Loucy (cell line): Measurements from ENCODE around the gene SNRNP48.

Source experiments
- H2AFZ ChIP-seq: fragments of 200-600 bp; sonication (generic); 2 replicates; pipeline ENCODE4 v1.6.0; 2016; ENCODE audit warnings: antibody characterized with exemption, mild to moderate bottlenecking, low read length, moderate library complexity
- H3F3A ChIP-seq: fragments of 200-600 bp; 2 replicates; pipeline ENCODE4 v1.6.0; 2016; ENCODE audit warnings: antibody characterized with exemption, low read depth, mild to moderate bottlenecking
- H3K27me3 ChIP-seq: fragments of 200-600 bp; sonication (generic); 2 replicates; pipeline ENCODE4 v1.6.1; 2014; ENCODE audit warnings: low read length, mild to moderate bottlenecking; ENCODE audit not compliant: insufficient read depth, poor library complexity, severe bottlenecking
- H3K36me3 ChIP-seq: fragments of 200-600 bp; sonication (generic); 2 replicates; pipeline ENCODE4 v1.6.1; 2016; ENCODE audit warnings: low read length; ENCODE audit not compliant: insufficient read depth
- H3K4me1 ChIP-seq: fragments of 200-600 bp; sonication (generic); 2 replicates; pipeline ENCODE4 v1.5.1; 2014; ENCODE audit warnings: low read length, mild to moderate bottlenecking; ENCODE audit not compliant: insufficient read depth, poor library complexity, severe bottlenecking
- H3K4me2 ChIP-seq: fragments of 200-600 bp; sonication (generic); 2 replicates; pipeline ENCODE4 v1.6.0; 2014; ENCODE audit warnings: antibody characterized with exemption, low read length, low read depth, mild to moderate bottlenecking; ENCODE audit not compliant: poor library complexity, severe bottlenecking
- H3K4me3 ChIP-seq: fragments of 200-600 bp; sonication (generic); 2 replicates; pipeline ENCODE4 v1.5.1; 2014; ENCODE audit warnings: low read length, mild to moderate bottlenecking, mixed read lengths; ENCODE audit not compliant: poor library complexity, severe bottlenecking
- H3K79me2 ChIP-seq: fragments of 200-600 bp; sonication (generic); 2 replicates; pipeline ENCODE4 v1.6.1; 2014; ENCODE audit warnings: low read length; ENCODE audit not compliant: insufficient read depth
- H3K9ac ChIP-seq: fragments of 200-600 bp; sonication (generic); 2 replicates; pipeline ENCODE4 v1.6.0; 2014; ENCODE audit warnings: mild to moderate bottlenecking, low read depth, low read length, moderate library complexity; ENCODE audit not compliant: poor library complexity, severe bottlenecking
- H3K9me2 ChIP-seq: fragments of 200-600 bp; sonication (generic); replicated peaks from 2 replicates; pipeline ENCODE4 v1.6.1; 2016; ENCODE audit warnings: low read depth, low read length, mixed read lengths
- H3K9me3 ChIP-seq: fragments of 200-600 bp; sonication (generic); 2 replicates; pipeline ENCODE4 v1.6.1; 2014; ENCODE audit warnings: mild to moderate bottlenecking, antibody characterized with exemption, low read length, low read depth; ENCODE audit not compliant: insufficient read depth
- H4K20me1 ChIP-seq: fragments of 200-600 bp; sonication (generic); 2 replicates; pipeline ENCODE4 v1.6.0; 2014; ENCODE audit warnings: antibody characterized with exemption, low read length, mild to moderate bottlenecking; ENCODE audit not compliant: insufficient read depth, poor library complexity, severe bottlenecking
- CTCF ChIP-seq: fragments of 200-600 bp; sonication (generic); conservative IDR thresholded peaks from 2 replicates; pipeline ENCODE4 v1.5.1; 2014; ENCODE audit warnings: mild to moderate bottlenecking, antibody characterized with exemption, low read length
- EZH2phosphoT487 ChIP-seq: fragments of 200-600 bp; IDR thresholded peaks from 2 replicates; pipeline ENCODE4 v1.6.1; 2018; ENCODE audit warnings: antibody characterized with exemption, mild to moderate bottlenecking, moderate library complexity, borderline replicate concordance

SNRNP48 gene

DNA sequence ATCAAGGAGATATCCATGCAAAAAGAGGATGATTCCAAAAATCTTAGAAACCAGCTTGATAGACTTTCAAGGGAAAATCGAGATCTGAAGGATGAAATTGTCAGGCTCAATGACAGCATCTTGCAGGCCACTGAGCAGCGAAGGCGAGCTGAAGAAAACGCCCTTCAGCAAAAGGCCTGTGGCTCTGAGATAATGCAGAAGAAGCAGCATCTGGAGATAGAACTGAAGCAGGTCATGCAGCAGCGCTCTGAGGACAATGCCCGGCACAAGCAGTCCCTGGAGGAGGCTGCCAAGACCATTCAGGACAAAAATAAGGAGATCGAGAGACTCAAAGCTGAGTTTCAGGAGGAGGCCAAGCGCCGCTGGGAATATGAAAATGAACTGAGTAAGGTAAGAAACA is 10.1 kb upstream of the SNRNP48 start:
- Histone ChIP-seq H3K4me3 (no peak overlapping the region), H3K4me1 (no peaks in the 10 kb centered on the region), H3K9me2 (no peaks in the 10 kb centered on the region), H3K36me3 (no peaks in the 10 kb centered on the region), H3K79me2 (no peaks in the 10 kb centered on the region), H3K4me2 (no peak overlapping the region), H4K20me1 (no peaks in the 10 kb centered on the region), H2AFZ (no peak overlapping the region), H3K9me3 (no peaks in the 10 kb centered on the region), H3K27me3 (no peaks in the 10 kb centered on the region), H3K9ac (no peak overlapping the region), H3F3A (no peaks in the 10 kb centered on the region)
- no peak for TF ChIP-seq EZH2phosphoT487
- TF ChIP-seq CTCF = no peak

- no peaks in the 10 kb centered on the region for H3K9me3 ChIP-seq
- no peak overlapping the region for H2AFZ ChIP-seq
- no peaks in the 10 kb centered on the region for H4K20me1 ChIP-seq
- no peaks in the 10 kb centered on the region for H3K36me3 ChIP-seq
- TF ChIP-seq CTCF (no peak), EZH2phosphoT487 (no peak)
- H3K4me3 ChIP-seq = no peak overlapping the region
- no peak overlapping the region for H3K4me2 ChIP-seq
- H3K79me2 ChIP-seq = no peaks in the 10 kb centered on the region
- no peak overlapping the region for H3K9ac ChIP-seq
- no peaks in the 10 kb centered on the region for H3K4me1 ChIP-seq
- no peaks in the 10 kb centered on the region for H3F3A ChIP-seq
- H3K9me2 ChIP-seq = no peaks in the 10 kb centered on the region
- H3K27me3 ChIP-seq = no peaks in the 10 kb centered on the region
These were observed 9.5 kb upstream of the SNRNP48 start for GRCh38 chr6:7580537-7580926.

GRCh38 chr6:7580927-7581618 is 8.9 kb upstream of the SNRNP48 start:
- H3K4me2 ChIP-seq = no peak overlapping the region
- H3K4me1 ChIP-seq = no peaks in the 10 kb centered on the region
- H3K27me3 ChIP-seq = no peaks in the 10 kb centered on the region
- no peak overlapping the region for H3K9ac ChIP-seq
- no peaks in the 10 kb centered on the region for H3F3A ChIP-seq
- no peak overlapping the region for H2AFZ ChIP-seq
- H3K9me2 ChIP-seq = no peaks in the 10 kb centered on the region
- no peaks in the 10 kb centered on the region for H3K36me3 ChIP-seq
- no peaks in the 10 kb centered on the region for H3K79me2 ChIP-seq
- H3K4me3 ChIP-seq = no peak overlapping the region
- H3K9me3 ChIP-seq = no peaks in the 10 kb centered on the region
- no peaks in the 10 kb centered on the region for H4K20me1 ChIP-seq
- no peak for TF ChIP-seq CTCF
- no peak for TF ChIP-seq EZH2phosphoT487
